Left renal pelvis (tissue), 4 donors: ENCODE results near the gene ADGRL4. TPM values are rescaled to one million over a fixed set of nuclear protein-coding genes. Genes with fewer than 3 reads are reported as not detected.

ENCODE experiments used
- DNase-seq, 4 donors: peaks; one replicate each; pipeline ENCODE4 v3.0.0-alpha.2; 2013; ENCODE audit warnings: low read depth in 4 of 4, low spot score in 3 of 4
- polyA plus RNA-seq, 4 donors: library from polyadenylated mRNA; unstranded; fragments of 120-200 nt; gene quantifications; one replicate each; pipeline ENCODE4 v1.2.1, GENCODE V29; 2013; ENCODE audit not compliant: insufficient read length in 4 of 4

Gene ADGRL4
- polyA plus RNA-seq, 4 donors = 18.6 to 29.0 (median 22.8) TPM

DNA sequence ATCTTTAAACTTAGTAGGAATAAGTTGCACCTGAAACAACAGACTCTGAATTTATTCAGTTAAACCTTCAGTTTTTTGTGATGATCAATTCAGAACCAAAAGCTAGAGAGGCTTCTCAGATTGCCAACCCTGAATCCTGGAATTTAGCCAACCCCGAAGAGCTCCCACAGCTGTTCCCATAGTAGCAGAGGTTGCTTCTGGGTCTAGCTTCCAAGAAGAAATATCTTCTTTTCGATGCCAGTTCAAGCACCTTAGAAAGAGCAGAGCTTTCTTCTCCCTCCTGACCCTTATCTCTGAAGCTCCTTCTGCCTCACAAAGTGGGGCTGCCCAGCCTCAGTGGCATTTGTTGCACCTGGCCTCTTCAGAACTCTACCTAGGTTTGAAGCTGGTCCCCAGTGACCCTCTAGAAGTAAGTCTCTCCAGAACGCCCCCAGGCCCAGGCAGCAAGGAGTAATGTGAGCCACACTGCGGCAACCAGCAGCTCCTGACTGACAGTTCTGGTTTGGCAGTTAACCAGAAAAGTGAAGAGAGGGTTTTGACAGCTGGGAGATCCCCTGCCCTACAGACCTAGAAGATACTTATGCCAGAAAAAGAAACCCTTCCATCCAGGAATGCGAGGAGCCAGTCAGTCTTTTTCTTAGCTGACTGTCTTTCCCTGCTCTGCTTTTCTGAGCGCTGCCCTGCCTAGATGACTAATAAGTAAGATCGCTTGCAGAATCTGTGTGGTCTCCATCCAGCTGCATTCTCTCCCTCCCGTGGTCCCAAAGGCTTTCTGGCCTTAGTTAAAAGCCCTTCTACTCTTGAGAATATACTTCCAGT is 165.9 kb downstream of the ADGRL4 start:
- DNase-seq = peak in 2 of 4 donors; percentile 46 to 47
